GM12878 (cell line): ENCODE data around the gene WWOX. TPM values are rescaled to one million over a fixed set of nuclear protein-coding genes. Genes with fewer than 3 reads are reported as not detected.
A peak's percentile ranks its signal among the peaks of the same experiment; 100 is the strongest.

Source experiments
- ATAC-seq: fragments of 200-7000 bp; cut with Tn5 transposase; 3 replicates; pipeline ENCODE4 v1.9.1; 2020; ENCODE audit warnings: mild to moderate bottlenecking, moderate library complexity
- BruUV-seq: library from RNA; stranded (reverse); fragments of 400-500 nt; replicated peaks from 2 replicates; lab custom pipeline; 2021; lab: Mats Ljungman, UMichigan
- CTCF ChIA-PET: fragments of 300-600 bp; sonication (Branson Sonifier 250); formaldehyde crosslinking; extraction: SDS; loops from one replicate; lab custom pipeline; 2021; ENCODE audit warnings: inconsistent platforms; lab: Yijun Ruan, JAX
- POLR2A ChIA-PET: fragments of 350-600 bp; formaldehyde crosslinking; extraction: SDS; loops from one replicate; lab custom pipeline; 2021; ENCODE audit warnings: inconsistent platforms; lab: Charles Lee
- RAD21 ChIA-PET: fragments of 300-600 bp; sonication (Branson Sonifier 250); formaldehyde crosslinking; loops from one replicate; lab custom pipeline; 2023; ENCODE audit warnings: antibody characterized with exemption; ENCODE audit not compliant: unreplicated experiment; lab: Charles Lee
- SMC1A ChIA-PET: fragments of 300-600 bp; sonication (Branson Sonifier 250); formaldehyde crosslinking; loops from one replicate; lab custom pipeline; 2023; ENCODE audit not compliant: unreplicated experiment, uncharacterized antibody; lab: Charles Lee
- DNase-seq: peaks from one replicate; pipeline ENCODE4 v3.0.0-alpha.2; 2011; ENCODE audit warnings: low read depth, low spot score
- FAIRE-seq: peaks from 3 replicates; lab custom pipeline; 2011; peaks lifted over from hg19 to GRCh38; lab: Jason Lieb, UNC
- H2AFZ ChIP-seq: 2 replicates; pipeline ENCODE4 v1.6.0; 2011; ENCODE audit warnings: low read depth, low read length, control low read depth; ENCODE audit not compliant: control insufficient read depth
- H3K27ac ChIP-seq: 2 replicates; pipeline ENCODE4 v1.5.1; 2011; ENCODE audit warnings: control low read depth; ENCODE audit not compliant: control insufficient read depth, insufficient read depth
- H3K27me3 ChIP-seq, 2 experiments: replicated peaks in 1 of 2; 2 replicates each; pipeline versions ENCODE4 v1.6.0 to v1.6.1; 2011; ENCODE audit warnings: low read length in 1 of 2; ENCODE audit not compliant: control insufficient read depth in 2 of 2, insufficient read depth in 2 of 2
- H3K36me3 ChIP-seq, 2 experiments: 2 replicates each; pipeline ENCODE4 v1.5.1; 2011; ENCODE audit warnings: low read length in 1 of 2; ENCODE audit not compliant: control insufficient read depth in 2 of 2, insufficient read depth in 2 of 2
- H3K4me1 ChIP-seq: 2 replicates; pipeline ENCODE4 v1.6.1; 2011; ENCODE audit warnings: mild to moderate bottlenecking, low read length, moderate library complexity, mixed read lengths; ENCODE audit not compliant: control insufficient read depth, insufficient read depth
- H3K4me2 ChIP-seq: 2 replicates; pipeline ENCODE4 v1.6.0; 2011; ENCODE audit warnings: control low read depth; ENCODE audit not compliant: control insufficient read depth, insufficient read depth
- H3K4me3 ChIP-seq: fragments of 200-600 bp; sonication (generic); 2 replicates; pipeline ENCODE4 v1.5.1; 2016
- H3K79me2 ChIP-seq: 2 replicates; pipeline ENCODE4 v1.6.0; 2011; ENCODE audit warnings: low read length; ENCODE audit not compliant: control insufficient read depth, insufficient read depth
- H3K9ac ChIP-seq: 2 replicates; pipeline ENCODE4 v1.8.0; 2011; ENCODE audit warnings: low read length, control low read depth, mixed read lengths; ENCODE audit not compliant: control insufficient read depth, insufficient read depth
- H3K9me3 ChIP-seq: replicated peaks from 3 replicates; pipeline ENCODE4 v1.5.1; 2011; ENCODE audit warnings: mild to moderate bottlenecking, low read length; ENCODE audit not compliant: control insufficient read depth, insufficient read depth
- H4K20me1 ChIP-seq: 2 replicates; pipeline ENCODE4 v1.6.0; 2011; ENCODE audit not compliant: control insufficient read depth, insufficient read depth
- RAD21 ChIP-seq: IDR thresholded peaks from 2 replicates; pipeline ENCODE4 v1.6.1; 2011; ENCODE audit warnings: mild to moderate bottlenecking, low read depth, low read length, moderate library complexity; ENCODE audit not compliant: insufficient read depth
- SMC3 ChIP-seq: IDR thresholded peaks from 2 replicates; pipeline ENCODE4 v1.6.1; 2011; ENCODE audit warnings: low read length, improper control_type of control experiment, borderline replicate concordance
- ZNF24 ChIP-seq: fragments of 450-650 bp; IDR thresholded peaks from 2 replicates; pipeline ENCODE4 v1.6.1; 2017; ENCODE audit warnings: antibody characterized with exemption, mild to moderate bottlenecking
- WGBS: methylation state at CpG from one replicate; pipeline ENCODE4 v1.1.6; 2016; ENCODE audit warnings: low lambda C conversion rate; ENCODE audit not compliant: insufficient replicate concordance, insufficient coverage; ENCODE audit errors: missing lambda C conversion rate; 5-methylcytosine and 5-hydroxymethylcytosine counted together
- in situ Hi-C: fragments of 300-500 bp; cut with MboI; formaldehyde crosslinking; loops from 9 replicates; pipeline ENCODE4 v1.14.3; 2018; ENCODE audit warnings: mixed read lengths
- intact Hi-C: fragments of 100-400 bp; cut with micrococcal nuclease; formaldehyde crosslinking; loops from one replicate; pipeline ENCODE4 v1.14.2; 2022; ENCODE audit not compliant: unreplicated experiment
- polyA plus RNA-seq, 11 experiments: library from polyadenylated mRNA; depleted of rRNA in 4 of 11; unstranded in 6 of 11; stranded (reverse) in 5 of 11; fragments of >200 nt; fragmentation: Nextera tagmentation in 4 of 11; fragmentation: Illumina TruSeq in 1 of 11; extraction: Ambion mirVana in 4 of 11; extraction: Trizol in 1 of 11; gene quantifications; 1 replicate in 1 of 11; 2 replicates in 10 of 11; pipeline versions ENCODE4 v1.2.1 to v1.2.3, GENCODE V29; 2011 to 2016; ENCODE audit warnings: inconsistent platforms in 2 of 11, missing spikeins in 2 of 11, low read depth in 1 of 11
- total RNA-seq, 4 experiments: library from RNA; depleted of rRNA in 3 of 4; stranded (reverse); fragments of >200 nt in 3 of 4; fragmentation: Illumina TruSeq in 1 of 4; extraction: Trizol in 1 of 4; gene quantifications; 2 replicates each; pipeline versions ENCODE4 v1.2.1 to v1.2.3, GENCODE V29; 2013 to 2021
- TF ChIP-seq, protein P1 (sequence below), 3 experiments: IDR thresholded peaks in 2 of 3; conservative IDR thresholded peaks in 1 of 3; 2 replicates each; pipeline ENCODE4 v1.5.1; 2011; ENCODE audit warnings: low read depth in 3 of 3, low read length in 3 of 3, mild to moderate bottlenecking in 3 of 3, control low read depth in 2 of 3, moderate library complexity in 2 of 3, inconsistent platforms in 1 of 3, mixed read lengths in 1 of 3; ENCODE audit not compliant: control insufficient read depth in 2 of 3, insufficient read depth in 1 of 3; ENCODE audit errors: extremely low read depth in 1 of 3
- TF ChIP-seq, protein P2 (sequence below): IDR thresholded peaks from 2 replicates; pipeline ENCODE4 v1.6.1; 2011; ENCODE audit warnings: borderline replicate concordance, low read depth, mild to moderate bottlenecking, moderate library complexity, low read length; ENCODE audit not compliant: insufficient read depth, poor library complexity, severe bottlenecking

Gene WWOX
- total and polyA plus RNA-seq, 10 of the 15 experiments (the other 5 are each of a cell fraction or from before 2014, with no cell fraction given), result 2.8 to 24.4 (median 17.8) TPM

DNA sequence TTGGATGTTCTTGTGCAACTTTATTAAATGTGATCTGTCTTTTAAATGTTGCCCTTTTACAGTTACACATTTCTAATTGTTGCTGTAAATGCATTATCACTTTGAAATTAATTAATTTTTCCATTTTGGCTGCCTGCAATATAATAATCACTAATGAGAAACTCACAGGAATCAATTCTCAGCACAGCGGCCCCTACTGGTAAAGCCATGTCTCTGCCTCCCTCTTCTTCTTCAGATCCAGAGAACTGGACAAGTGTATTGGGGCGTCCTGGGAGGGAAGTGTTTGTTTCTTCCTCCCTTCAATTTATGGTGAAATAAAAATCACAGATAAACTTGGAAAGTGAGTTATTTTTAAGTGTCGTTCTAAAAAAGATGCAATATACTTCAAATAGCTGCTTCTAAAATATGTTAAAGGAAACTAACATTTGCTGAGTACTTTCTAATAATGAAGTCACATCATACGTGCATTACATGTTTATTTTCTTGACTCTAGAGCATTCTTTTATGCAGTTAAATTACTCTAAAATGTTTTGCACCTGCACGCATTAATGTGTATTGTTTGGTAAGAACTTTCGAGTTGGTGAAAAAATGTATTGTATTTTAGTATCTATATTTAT lies 338.0 kb downstream of the WWOX start:
- no peak overlapping the region for H3K9ac ChIP-seq
- POLR2A ChIA-PET, result no interaction called here
- no TSS peak for BruUV-seq
- no peaks in the 10 kb centered on the region for H4K20me1 ChIP-seq
- CTCF ChIA-PET, result interaction anchor here (1.0 to 1.6 kb wide), 4 partner anchors 10 to 36 kb away, joined by 3 to 4 read pairs (median 3); no protein-coding TSS in a partner anchor
- DNase-seq (no peak), ATAC-seq (peak; percentile 62), FAIRE-seq (peak; percentile 66)
- TF ChIP-seq, protein P1, sequence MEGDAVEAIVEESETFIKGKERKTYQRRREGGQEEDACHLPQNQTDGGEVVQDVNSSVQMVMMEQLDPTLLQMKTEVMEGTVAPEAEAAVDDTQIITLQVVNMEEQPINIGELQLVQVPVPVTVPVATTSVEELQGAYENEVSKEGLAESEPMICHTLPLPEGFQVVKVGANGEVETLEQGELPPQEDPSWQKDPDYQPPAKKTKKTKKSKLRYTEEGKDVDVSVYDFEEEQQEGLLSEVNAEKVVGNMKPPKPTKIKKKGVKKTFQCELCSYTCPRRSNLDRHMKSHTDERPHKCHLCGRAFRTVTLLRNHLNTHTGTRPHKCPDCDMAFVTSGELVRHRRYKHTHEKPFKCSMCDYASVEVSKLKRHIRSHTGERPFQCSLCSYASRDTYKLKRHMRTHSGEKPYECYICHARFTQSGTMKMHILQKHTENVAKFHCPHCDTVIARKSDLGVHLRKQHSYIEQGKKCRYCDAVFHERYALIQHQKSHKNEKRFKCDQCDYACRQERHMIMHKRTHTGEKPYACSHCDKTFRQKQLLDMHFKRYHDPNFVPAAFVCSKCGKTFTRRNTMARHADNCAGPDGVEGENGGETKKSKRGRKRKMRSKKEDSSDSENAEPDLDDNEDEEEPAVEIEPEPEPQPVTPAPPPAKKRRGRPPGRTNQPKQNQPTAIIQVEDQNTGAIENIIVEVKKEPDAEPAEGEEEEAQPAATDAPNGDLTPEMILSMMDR (IDR thresholded peaks at IDR 0.05 in 2 of 3, conservative IDR thresholded peaks at IDR 0.05 in 1 of 3; ENCODE audit: control insufficient read depth in 2 of 3, extremely low read depth in 1 of 3, insufficient read depth in 1 of 3, low read depth in 3 of 3, low read length in 3 of 3), result peak; percentile 64 to 91 (median 91)
- TF ChIP-seq, protein P2, sequence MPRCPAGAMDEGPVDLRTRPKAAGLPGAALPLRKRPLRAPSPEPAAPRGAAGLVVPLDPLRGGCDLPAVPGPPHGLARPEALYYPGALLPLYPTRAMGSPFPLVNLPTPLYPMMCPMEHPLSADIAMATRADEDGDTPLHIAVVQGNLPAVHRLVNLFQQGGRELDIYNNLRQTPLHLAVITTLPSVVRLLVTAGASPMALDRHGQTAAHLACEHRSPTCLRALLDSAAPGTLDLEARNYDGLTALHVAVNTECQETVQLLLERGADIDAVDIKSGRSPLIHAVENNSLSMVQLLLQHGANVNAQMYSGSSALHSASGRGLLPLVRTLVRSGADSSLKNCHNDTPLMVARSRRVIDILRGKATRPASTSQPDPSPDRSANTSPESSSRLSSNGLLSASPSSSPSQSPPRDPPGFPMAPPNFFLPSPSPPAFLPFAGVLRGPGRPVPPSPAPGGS, result no peak
- TF ChIP-seq ZNF24 (no peak), SMC3 (peak; percentile 26; the same call in 1 of the 2 replicates), RAD21 (0 out of 2 replicates have a peak, but pooled peaks have one; percentile 7)
- H3K36me3 ChIP-seq, result peaks cover 0 to 2% of the 10 kb centered on the region in 2 experiments; a peak in 1 of 4 replicates
- no peaks in the 10 kb centered on the region for H3K27me3 ChIP-seq
- no peak overlapping the region for H2AFZ ChIP-seq
- H3K4me1 ChIP-seq, result no peaks in the 10 kb centered on the region
- 33% methylated on average over 6 of the region's 6 CpGs for WGBS
- intact Hi-C loops, result loop anchor here (2.0 kb wide), 1 partner anchor 315 kb away; no protein-coding TSS in a partner anchor
- no peak overlapping the region for H3K4me2 ChIP-seq
- RAD21 ChIA-PET, result no interaction called here
- H3K9me3 ChIP-seq, result no peaks in the 10 kb centered on the region
- SMC1A ChIA-PET, result no interaction called here
- H3K27ac ChIP-seq, result no peak overlapping the region
- H3K4me3 ChIP-seq, result no peak overlapping the region
- no peaks in the 10 kb centered on the region for H3K79me2 ChIP-seq
- in situ Hi-C loops, result no loop called here
